Trophoblast cell (in vitro differentiated cells and primary cell): ENCODE results near the gene ST7.
"Not testable (repeated sequence)": the region's sequence is repeated elsewhere in the genome, so short reads cannot be mapped to it uniquely, and the experiment has no call there.

ENCODE experiments used
- DNase-seq, 2 donors: peaks; one replicate each; pipeline ENCODE4 v3.0.0-alpha.2; 2016
- H2AFZ ChIP-seq: 2 replicates; pipeline ENCODE4 v1.6.1; 2013; ENCODE audit warnings: low read length, moderate library complexity, mild to moderate bottlenecking; ENCODE audit not compliant: insufficient read depth, poor library complexity
- H2AK5ac ChIP-seq: 2 replicates; pipeline ENCODE4 v1.6.1; 2013; ENCODE audit warnings: mild to moderate bottlenecking, low read length
- H2BK120ac ChIP-seq: 2 replicates; pipeline ENCODE4 v1.6.1; 2013; ENCODE audit warnings: low read length, mild to moderate bottlenecking, moderate library complexity; ENCODE audit not compliant: insufficient read depth, poor library complexity
- H2BK12ac ChIP-seq: 2 replicates; pipeline ENCODE4 v1.6.1; 2013; ENCODE audit warnings: mild to moderate bottlenecking, low read length, moderate library complexity
- H2BK5ac ChIP-seq: 2 replicates; pipeline ENCODE4 v1.6.1; 2013; ENCODE audit warnings: low read length, low read depth, moderate library complexity, mild to moderate bottlenecking; ENCODE audit not compliant: poor library complexity
- H3K14ac ChIP-seq: 2 replicates; pipeline ENCODE4 v1.6.1; 2013; ENCODE audit warnings: mild to moderate bottlenecking, low read length
- H3K18ac ChIP-seq: 2 replicates; pipeline ENCODE4 v1.6.1; 2013; ENCODE audit warnings: mild to moderate bottlenecking, low read length
- H3K23ac ChIP-seq: 2 replicates; pipeline ENCODE4 v1.6.1; 2013; ENCODE audit warnings: low read length
- H3K27ac ChIP-seq: 2 replicates; pipeline ENCODE4 v1.5.1; 2013; ENCODE audit warnings: low read depth, mild to moderate bottlenecking, inconsistent platforms, low read length, moderate library complexity
- H3K27me3 ChIP-seq: 2 replicates; pipeline ENCODE4 v1.6.1; 2013; ENCODE audit warnings: inconsistent platforms, mild to moderate bottlenecking, low read length, moderate library complexity; ENCODE audit not compliant: insufficient read depth
- H3K36me3 ChIP-seq, 2 experiments: 1 replicate in 1 of 2; 2 replicates in 1 of 2; pipeline ENCODE4 v1.6.1; 2013; ENCODE audit warnings: low read length in 2 of 2, mild to moderate bottlenecking in 2 of 2, moderate library complexity in 1 of 2; ENCODE audit not compliant: insufficient read depth in 2 of 2, control insufficient read depth in 1 of 2
- H3K4ac ChIP-seq: 2 replicates; pipeline ENCODE4 v1.6.1; 2013; ENCODE audit warnings: low read depth, mild to moderate bottlenecking, low read length, moderate library complexity
- H3K4me1 ChIP-seq, 2 experiments: 1 replicate in 1 of 2; 2 replicates in 1 of 2; pipeline ENCODE4 v1.6.1; 2013; ENCODE audit warnings: low read length in 2 of 2, mild to moderate bottlenecking in 2 of 2, moderate library complexity in 1 of 2; ENCODE audit not compliant: insufficient read depth in 2 of 2, control insufficient read depth in 1 of 2
- H3K4me2 ChIP-seq: 2 replicates; pipeline ENCODE4 v1.6.1; 2013; ENCODE audit warnings: inconsistent platforms, mild to moderate bottlenecking, low read length, moderate library complexity
- H3K4me3 ChIP-seq: 2 replicates; pipeline ENCODE4 v1.5.1; 2013; ENCODE audit warnings: mild to moderate bottlenecking, low read depth, low read length, inconsistent platforms
- H3K79me1 ChIP-seq: one replicate; pipeline ENCODE4 v1.6.1; 2013; ENCODE audit warnings: low read length
- H3K79me2 ChIP-seq: 2 replicates; pipeline ENCODE4 v1.6.1; 2013; ENCODE audit warnings: low read length, mild to moderate bottlenecking; ENCODE audit not compliant: control insufficient read depth, insufficient read depth, poor library complexity
- H3K9ac ChIP-seq: 2 replicates; pipeline ENCODE4 v1.6.1; 2013; ENCODE audit warnings: mild to moderate bottlenecking, low read length
- H3K9me3 ChIP-seq: 2 replicates; pipeline ENCODE4 v1.6.1; 2013; ENCODE audit warnings: low read depth, mild to moderate bottlenecking, control low read depth, inconsistent platforms, low read length; ENCODE audit not compliant: insufficient read depth
- H4K12ac ChIP-seq: 2 replicates; pipeline ENCODE4 v1.6.1; 2013; ENCODE audit warnings: low read depth, mild to moderate bottlenecking, low read length, moderate library complexity
- H4K8ac ChIP-seq: 2 replicates; pipeline ENCODE4 v1.6.1; 2013; ENCODE audit warnings: low read depth, mild to moderate bottlenecking, low read length, moderate library complexity
- H4K91ac ChIP-seq: one replicate; pipeline ENCODE4 v1.6.1; 2013; ENCODE audit warnings: low read depth, mild to moderate bottlenecking, low read length, moderate library complexity
- WGBS: extraction: QIAGEN DNeasy Blood & Tissue Kit; methylation state at CpG from one replicate; pipeline ENCODE4 v1.1.7; 2013; ENCODE audit warnings: missing lambda C conversion rate; ENCODE audit not compliant: insufficient read length, insufficient coverage; ENCODE audit errors: extremely low coverage; 5-methylcytosine and 5-hydroxymethylcytosine counted together

Gene ST7

DNA sequence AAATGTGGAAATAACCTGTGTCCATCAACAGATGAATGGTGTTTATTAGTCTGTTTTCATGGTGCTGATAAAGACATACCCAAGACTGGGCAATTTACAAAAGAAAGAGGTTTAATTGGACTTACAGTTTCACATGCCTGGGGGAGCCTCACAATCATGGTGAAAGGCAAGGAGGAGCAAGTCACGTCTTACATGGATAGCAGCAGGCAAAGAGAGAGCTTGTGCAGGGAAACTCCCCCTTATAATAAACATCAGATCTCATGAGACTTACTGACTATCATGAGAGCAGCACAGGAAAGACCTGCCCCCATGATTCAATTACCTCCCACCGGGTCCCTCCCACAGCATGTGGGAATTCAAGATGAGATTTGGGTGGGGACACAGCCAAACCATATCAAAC is 292.4 kb downstream of the ST7 start:
- not testable (repeated sequence) for H3K4me3 ChIP-seq, H3K79me1 ChIP-seq, H3K27ac ChIP-seq, H2BK5ac ChIP-seq, H2BK120ac ChIP-seq, H3K18ac ChIP-seq, H2BK12ac ChIP-seq, H3K4me1 ChIP-seq, H3K9me3 ChIP-seq, H3K23ac ChIP-seq, H3K14ac ChIP-seq, DNase-seq, H2AK5ac ChIP-seq, H3K4me2 ChIP-seq, H3K4ac ChIP-seq, H3K9ac ChIP-seq, H3K27me3 ChIP-seq, H3K79me2 ChIP-seq, H2AFZ ChIP-seq, H3K36me3 ChIP-seq, H4K91ac ChIP-seq, H4K12ac ChIP-seq, H4K8ac ChIP-seq
- WGBS, result no CpG with 5 or more reads among the region's 2 CpGs

- Histone ChIP-seq H3K4me3 (no peak overlapping the region), H2AFZ (no peak overlapping the region), H3K79me2 (no peaks in the 10 kb centered on the region), H3K23ac (no peak overlapping the region), H3K14ac (no peak overlapping the region), H4K12ac (no peak overlapping the region), H3K27ac (no peak overlapping the region), H4K91ac (no peak overlapping the region), H2BK12ac (no peak overlapping the region), H3K27me3 (no peaks in the 10 kb centered on the region), H3K4me1 (no peaks in the 10 kb centered on the region), H2AK5ac (no peak overlapping the region), H2BK120ac (no peak overlapping the region), H3K9ac (no peak overlapping the region), H3K9me3 (no peaks in the 10 kb centered on the region), H3K4ac (no peak overlapping the region), H4K8ac (no peak overlapping the region), H3K79me1 (no peaks in the 10 kb centered on the region), H3K4me2 (no peak overlapping the region), H3K18ac (no peak overlapping the region), H2BK5ac (no peak overlapping the region), H3K36me3 (no peaks in the 10 kb centered on the region)
- WGBS, result no CpG with 5 or more reads among the region's 4 CpGs
- no peak for DNase-seq
These were observed 294.5 kb downstream of the ST7 start for GRCh38 chr7:117247809-117248208.

DNA sequence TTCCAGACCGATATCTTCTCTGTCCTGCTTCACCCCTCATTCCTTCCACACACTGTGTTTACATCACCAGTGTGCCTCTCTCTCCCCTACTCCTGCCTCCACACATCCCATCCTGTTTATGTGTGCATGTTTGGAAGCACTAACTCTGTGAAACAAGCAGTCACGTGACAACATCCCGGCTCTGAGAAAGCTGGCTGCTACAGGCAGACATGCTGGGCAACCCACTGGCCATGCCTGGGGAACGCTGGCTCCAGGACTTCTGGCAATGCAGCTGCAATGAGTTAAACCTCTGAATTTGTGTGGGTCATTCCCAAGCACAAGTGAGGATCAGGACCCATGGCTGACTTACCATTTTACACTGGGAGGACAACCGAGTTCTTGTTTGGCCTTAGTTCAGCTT is 295.5 kb downstream of the ST7 start:
- Histone ChIP-seq H3K14ac (no peak overlapping the region), H3K9me3 (no peaks in the 10 kb centered on the region), H3K4me2 (no peak overlapping the region), H3K18ac (no peak overlapping the region), H2BK120ac (no peak overlapping the region), H3K27ac (no peak overlapping the region), H3K9ac (no peak overlapping the region), H2AFZ (no peak overlapping the region), H3K36me3 (no peaks in the 10 kb centered on the region), H3K27me3 (no peaks in the 10 kb centered on the region), H3K79me2 (no peaks in the 10 kb centered on the region), H4K12ac (no peak overlapping the region), H2AK5ac (no peak overlapping the region), H3K79me1 (no peaks in the 10 kb centered on the region), H3K4me3 (no peak overlapping the region), H2BK5ac (no peak overlapping the region), H4K8ac (no peak overlapping the region), H3K4ac (no peak overlapping the region), H3K23ac (no peak overlapping the region), H3K4me1 (no peaks in the 10 kb centered on the region), H4K91ac (no peak overlapping the region), H2BK12ac (no peak overlapping the region)
- no peak for DNase-seq
- no CpG with 5 or more reads among the region's 5 CpGs for WGBS

GRCh38 chr7:117249696-117250095 is 296.4 kb downstream of the ST7 start:
- H4K12ac ChIP-seq, result no peak overlapping the region
- no peak overlapping the region for H2AFZ ChIP-seq
- H3K4ac ChIP-seq, result no peak overlapping the region
- H3K9me3 ChIP-seq, result no peaks in the 10 kb centered on the region
- H4K91ac ChIP-seq, result no peak overlapping the region
- no peak overlapping the region for H2BK12ac ChIP-seq
- no peak overlapping the region for H2AK5ac ChIP-seq
- no peak overlapping the region for H2BK120ac ChIP-seq
- H3K36me3 ChIP-seq, result no peaks in the 10 kb centered on the region
- H3K23ac ChIP-seq, result no peak overlapping the region
- H3K4me2 ChIP-seq, result no peak overlapping the region
- DNase-seq, result no peak
- no peaks in the 10 kb centered on the region for H3K79me2 ChIP-seq
- 100% methylated on average over 2 of the region's 5 CpGs for WGBS
- no peak overlapping the region for H3K14ac ChIP-seq
- no peak overlapping the region for H4K8ac ChIP-seq
- H3K79me1 ChIP-seq, result no peaks in the 10 kb centered on the region
- H3K4me1 ChIP-seq, result no peaks in the 10 kb centered on the region
- no peak overlapping the region for H3K18ac ChIP-seq
- no peak overlapping the region for H3K4me3 ChIP-seq
- H3K9ac ChIP-seq, result no peak overlapping the region
- H3K27ac ChIP-seq, result no peak overlapping the region
- no peak overlapping the region for H2BK5ac ChIP-seq
- no peaks in the 10 kb centered on the region for H3K27me3 ChIP-seq

GRCh38 chr7:117250245-117250644 is 296.9 kb downstream of the ST7 start:
- no peak overlapping the region for H2BK12ac ChIP-seq
- no peak overlapping the region for H3K4me3 ChIP-seq
- no peaks in the 10 kb centered on the region for H3K79me2 ChIP-seq
- H3K27ac ChIP-seq, result no peak overlapping the region
- no peak overlapping the region for H3K18ac ChIP-seq
- H2AFZ ChIP-seq, result no peak overlapping the region
- H2BK120ac ChIP-seq, result no peak overlapping the region
- H4K91ac ChIP-seq, result no peak overlapping the region
- H2BK5ac ChIP-seq, result no peak overlapping the region
- no peak overlapping the region for H2AK5ac ChIP-seq
- no peaks in the 10 kb centered on the region for H3K36me3 ChIP-seq
- no peak overlapping the region for H3K14ac ChIP-seq
- no peaks in the 10 kb centered on the region for H3K27me3 ChIP-seq
- no peaks in the 10 kb centered on the region for H3K4me1 ChIP-seq
- H3K79me1 ChIP-seq, result no peaks in the 10 kb centered on the region
- H3K9ac ChIP-seq, result no peak overlapping the region
- DNase-seq, result no peak
- no peaks in the 10 kb centered on the region for H3K9me3 ChIP-seq
- no peak overlapping the region for H3K4me2 ChIP-seq
- H4K12ac ChIP-seq, result no peak overlapping the region
- no peak overlapping the region for H4K8ac ChIP-seq
- no peak overlapping the region for H3K23ac ChIP-seq
- no peak overlapping the region for H3K4ac ChIP-seq
